DND-41 (cell line): ENCODE measurements around the gene HSPA12B.
"Not testable (repeated sequence)": the region's sequence is repeated elsewhere in the genome, so short reads cannot be mapped to it uniquely, and the experiment has no call there.

Experiments used
- ATAC-seq: fragments of 200-7000 bp; cut with Tn5 transposase; 3 replicates; pipeline ENCODE4 v1.9.1; 2021; ENCODE audit warnings: low read depth; ENCODE audit not compliant: insufficient read depth
- DNase-seq: peaks from one replicate; pipeline ENCODE4 v3.0.0-alpha.2; 2020
- H2AFZ ChIP-seq: 2 replicates; pipeline ENCODE4 v1.6.0; 2012; ENCODE audit warnings: low read depth, low read length
- H3K27ac ChIP-seq: 2 replicates; pipeline ENCODE4 v1.5.1; 2012; ENCODE audit warnings: low read length, inconsistent platforms
- H3K27me3 ChIP-seq: fragments of 200-600 bp; sonication (generic); 2 replicates; pipeline ENCODE4 v1.6.0; 2012; ENCODE audit warnings: low read length, mild to moderate bottlenecking, inconsistent platforms; ENCODE audit not compliant: insufficient read depth, poor library complexity
- H3K36me3 ChIP-seq: 2 replicates; pipeline ENCODE4 v1.5.1; 2012; ENCODE audit warnings: low read length, inconsistent platforms; ENCODE audit not compliant: insufficient read depth
- H3K4me1 ChIP-seq: 2 replicates; pipeline ENCODE4 v1.5.1; 2012; ENCODE audit warnings: mild to moderate bottlenecking, low read length; ENCODE audit not compliant: insufficient read depth
- H3K4me2 ChIP-seq: 2 replicates; pipeline ENCODE4 v1.6.0; 2012; ENCODE audit warnings: mild to moderate bottlenecking, moderate library complexity, low read length, inconsistent platforms; ENCODE audit not compliant: insufficient read depth
- H3K4me3 ChIP-seq, 2 experiments: fragments of 200-600 bp in 1 of 2; shearing (Covaris generic) in 1 of 2; 2 replicates each; pipeline ENCODE4 v1.5.1; 2012 to 2016; ENCODE audit warnings: inconsistent platforms in 2 of 2, low read length in 2 of 2, mild to moderate bottlenecking in 2 of 2, low read depth in 1 of 2, moderate library complexity in 1 of 2
- H3K79me2 ChIP-seq: 2 replicates; pipeline ENCODE4 v1.6.0; 2012; ENCODE audit warnings: low read length, inconsistent platforms; ENCODE audit not compliant: insufficient read depth
- H3K9ac ChIP-seq: 2 replicates; pipeline ENCODE4 v1.6.0; 2012; ENCODE audit warnings: low read depth, mild to moderate bottlenecking, inconsistent platforms, low read length, moderate library complexity
- H3K9me3 ChIP-seq: 2 replicates; pipeline ENCODE4 v1.5.1; 2012; ENCODE audit warnings: low read length, moderate library complexity, mild to moderate bottlenecking, inconsistent platforms; ENCODE audit not compliant: insufficient read depth, severe bottlenecking
- H4K20me1 ChIP-seq: 2 replicates; pipeline ENCODE4 v1.6.0; 2012; ENCODE audit warnings: low read length; ENCODE audit not compliant: insufficient read depth
- CTCF ChIP-seq: IDR thresholded peaks from 2 replicates; pipeline ENCODE4 v1.5.1; 2012; ENCODE audit warnings: borderline replicate concordance, low read length, moderate library complexity, mild to moderate bottlenecking; ENCODE audit not compliant: poor library complexity, severe bottlenecking; ENCODE audit errors: extremely low read depth
- EZH2 ChIP-seq: IDR thresholded peaks from 3 replicates; pipeline ENCODE4 v1.6.1; 2012; ENCODE audit warnings: borderline replicate concordance, low read depth, mild to moderate bottlenecking, moderate library complexity, low read length, inconsistent platforms; ENCODE audit not compliant: severe bottlenecking

The HSPA12B gene

GRCh38 chr20:3788685-3789155, 56.2 kb downstream of the HSPA12B start:
- Histone ChIP-seq H3K4me1 (peaks cover 48% of the 10 kb centered on the region), H3K9me3 (no peaks in the 10 kb centered on the region), H3K9ac (peak overlapping the region; percentile 16; the same call in 1 of the 2 replicates), H3K4me3 (peak overlapping the region in 1 of 2 experiments; percentile 70; a peak in 1 of 4 replicates), H4K20me1 (peaks cover 21% of the 10 kb centered on the region), H3K4me2 (0 out of 2 replicates have a peak overlapping the region, but pooled peaks have one; percentile 83), H3K79me2 (peaks cover 44% of the 10 kb centered on the region), H3K27me3 (no peaks in the 10 kb centered on the region), H3K27ac (no peak overlapping the region; the same call in 1 of the 2 replicates), H2AFZ (no peak overlapping the region), H3K36me3 (peaks cover 17% of the 10 kb centered on the region)
- TF ChIP-seq CTCF: no peak
- TF ChIP-seq EZH2: no peak
- ATAC-seq (no peak), DNase-seq (no peak)

- H3K9me3 ChIP-seq, DNase-seq, H3K4me3 ChIP-seq, H2AFZ ChIP-seq, H3K27me3 ChIP-seq, H3K4me2 ChIP-seq, ATAC-seq, H3K27ac ChIP-seq: not testable (repeated sequence)
- Histone ChIP-seq H3K9ac (peak overlapping the region; percentile 16; the same call in 1 of the 2 replicates), H3K79me2 (peaks cover 42% of the 10 kb centered on the region), H4K20me1 (peaks cover 16% of the 10 kb centered on the region), H3K36me3 (peaks cover 15% of the 10 kb centered on the region), H3K4me1 (peaks cover 45% of the 10 kb centered on the region)
Observed at GRCh38 chr20:3789201-3789600, 56.7 kb downstream of the HSPA12B start.

- DNase-seq, ATAC-seq, H3K4me3 ChIP-seq, H2AFZ ChIP-seq, H3K9ac ChIP-seq, H3K27me3 ChIP-seq, H4K20me1 ChIP-seq, H3K27ac ChIP-seq, H3K9me3 ChIP-seq, H3K4me2 ChIP-seq: not testable (repeated sequence)
- H3K36me3 ChIP-seq: peaks cover 27% of the 10 kb centered on the region
- peaks cover 45% of the 10 kb centered on the region for H3K79me2 ChIP-seq
- peaks cover 47% of the 10 kb centered on the region for H3K4me1 ChIP-seq
Observed at GRCh38 chr20:3794168-3794567, 61.7 kb downstream of the HSPA12B start.

GRCh38 chr20:3794701-3795420, 62.4 kb downstream of the HSPA12B start:
- DNase-seq: no peak
- H3K4me3 ChIP-seq: peak overlapping the region; percentile 57 to 83; a peak in 3 of 4 replicates
- peaks cover 53% of the 10 kb centered on the region for H3K4me1 ChIP-seq
- peaks cover 9% of the 10 kb centered on the region for H4K20me1 ChIP-seq
- no peaks in the 10 kb centered on the region for H3K27me3 ChIP-seq
- H3K36me3 ChIP-seq: peaks cover 34% of the 10 kb centered on the region
- H2AFZ ChIP-seq: peak overlapping the region; percentile 98
- peak overlapping the region; percentile 91 for H3K9ac ChIP-seq
- H3K79me2 ChIP-seq: peaks cover 51% of the 10 kb centered on the region
- no peaks in the 10 kb centered on the region for H3K9me3 ChIP-seq
- TF ChIP-seq EZH2: no peak
- no peak for TF ChIP-seq CTCF
- peak overlapping the region; percentile 99 for H3K27ac ChIP-seq
- peak overlapping the region; percentile 84 for H3K4me2 ChIP-seq
- ATAC-seq: no peak
